ENCODE data around the gene DPT.

Gene DPT

DNA sequence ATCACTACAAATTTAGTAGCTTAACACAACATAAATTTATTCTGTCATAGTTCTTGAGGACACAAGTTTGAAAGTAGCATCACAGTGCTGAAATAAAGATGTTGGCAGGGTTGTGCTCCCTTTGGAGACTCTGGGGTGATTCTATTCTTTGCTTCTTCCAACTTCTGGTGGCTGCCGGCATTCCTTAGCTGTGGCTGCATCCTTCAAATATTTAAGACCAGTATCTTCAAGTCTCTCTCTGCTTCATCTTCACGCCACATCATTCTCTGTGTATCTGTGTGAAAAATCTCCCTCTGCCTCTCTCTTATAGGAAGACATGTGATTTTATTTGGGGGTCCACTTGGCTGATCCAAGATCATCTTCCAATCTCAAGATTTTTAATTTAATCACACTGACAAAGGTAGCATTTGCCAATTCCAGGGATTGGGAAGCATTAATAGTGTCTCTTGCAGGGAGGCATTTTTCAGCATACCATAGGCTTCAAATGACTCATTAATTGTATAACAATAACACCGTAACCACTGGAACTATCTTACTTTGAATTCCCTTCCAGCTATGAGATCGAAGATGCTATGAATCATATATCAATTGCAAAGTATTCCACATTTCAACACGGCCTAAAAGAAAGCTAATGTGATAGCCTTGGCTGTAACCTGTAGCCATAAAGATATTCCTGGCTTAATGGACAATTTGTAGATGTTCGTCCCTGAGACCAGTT lies 74.6 kb downstream of the DPT start:
- no peak for DNase-seq

DNA sequence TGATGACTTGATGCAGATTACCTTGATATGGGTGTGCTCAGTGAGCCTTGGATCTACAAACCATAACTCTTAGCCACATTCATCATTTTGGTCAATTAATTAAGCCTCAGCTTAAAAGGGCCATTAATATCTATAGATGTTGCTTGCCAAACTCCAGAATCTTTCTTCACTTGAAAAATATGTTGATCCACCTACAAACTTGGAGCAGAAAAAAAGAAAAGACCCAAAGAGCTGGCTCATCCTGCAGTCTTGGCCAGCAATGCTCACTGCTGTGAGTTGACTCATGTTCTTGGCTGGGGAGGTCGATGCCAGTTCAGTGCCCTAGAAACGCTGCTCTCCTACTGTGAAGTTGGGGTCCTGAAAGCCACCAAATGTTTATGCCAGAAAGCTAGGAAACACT lies 75.4 kb downstream of the DPT start:
- DNase-seq, result no peak

DNA sequence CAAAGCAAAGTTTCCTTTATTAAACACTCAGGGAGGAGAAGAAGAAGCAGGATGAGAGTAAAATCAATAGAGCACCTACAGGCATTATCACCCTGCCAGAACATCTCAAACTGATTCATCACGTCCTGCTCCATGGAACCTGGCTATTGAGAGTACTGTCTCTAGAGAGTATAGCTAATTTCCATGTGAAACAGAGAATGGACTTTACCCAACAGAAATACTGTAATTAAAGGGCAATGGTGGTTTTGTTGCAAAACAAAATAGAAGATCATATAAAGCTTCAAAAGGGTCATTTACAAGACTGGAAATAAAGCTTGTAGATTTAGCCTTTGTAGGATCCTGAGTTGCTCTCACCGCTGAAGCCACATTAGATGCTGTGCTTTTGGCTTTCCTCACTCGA lies 83.3 kb downstream of the DPT start:
- DNase-seq, result no peak
